Esophagus muscularis mucosa (tissue), 4 donors: ENCODE results near the gene SOWAHA.

Experiments
- CTCF ChIP-seq, 3 experiments: fragments of 200-600 bp in 2 of 3; fragments of 450-650 bp in 1 of 3; sonication (generic) in 2 of 3; IDR thresholded peaks; one replicate each; pipeline ENCODE4 v1.5.1; 2017 to 2019; ENCODE audit warnings: antibody characterized with exemption in 3 of 3, mild to moderate bottlenecking in 2 of 3, moderate library complexity in 1 of 3
- EP300 ChIP-seq: sonication (generic); formaldehyde crosslinking; IDR thresholded peaks from one replicate; pipeline ENCODE4 v1.6.1; 2017; ENCODE audit warnings: antibody characterized with exemption
- POLR2A ChIP-seq: fragments of 450-650 bp; IDR thresholded peaks from one replicate; pipeline ENCODE4 v1.6.1; 2017; ENCODE audit warnings: antibody characterized with exemption, moderate library complexity, mild to moderate bottlenecking, low read depth
- POLR2AphosphoS5 ChIP-seq, 2 donors: sonication (generic); formaldehyde crosslinking; IDR thresholded peaks; one replicate each; pipeline ENCODE4 v1.6.1; 2017; ENCODE audit warnings: antibody characterized with exemption in 2 of 2

GRCh38 chr5:132790201-132790865 is 22.8 kb upstream of the SOWAHA start:
- TF ChIP-seq CTCF (IDR thresholded peaks at IDR 0.05): no peak
- no peak for TF ChIP-seq POLR2AphosphoS5 (IDR thresholded peaks at IDR 0.05)
- TF ChIP-seq POLR2A: no peak
- no peak for TF ChIP-seq EP300
